Hepatic stellate cell (primary cell): Measurements from ENCODE around the gene LRP8.

Experiments used
- DNase-seq: peaks from one replicate; pipeline ENCODE4 v3.0.0; 2011; ENCODE audit warnings: low spot score

Gene LRP8

DNA sequence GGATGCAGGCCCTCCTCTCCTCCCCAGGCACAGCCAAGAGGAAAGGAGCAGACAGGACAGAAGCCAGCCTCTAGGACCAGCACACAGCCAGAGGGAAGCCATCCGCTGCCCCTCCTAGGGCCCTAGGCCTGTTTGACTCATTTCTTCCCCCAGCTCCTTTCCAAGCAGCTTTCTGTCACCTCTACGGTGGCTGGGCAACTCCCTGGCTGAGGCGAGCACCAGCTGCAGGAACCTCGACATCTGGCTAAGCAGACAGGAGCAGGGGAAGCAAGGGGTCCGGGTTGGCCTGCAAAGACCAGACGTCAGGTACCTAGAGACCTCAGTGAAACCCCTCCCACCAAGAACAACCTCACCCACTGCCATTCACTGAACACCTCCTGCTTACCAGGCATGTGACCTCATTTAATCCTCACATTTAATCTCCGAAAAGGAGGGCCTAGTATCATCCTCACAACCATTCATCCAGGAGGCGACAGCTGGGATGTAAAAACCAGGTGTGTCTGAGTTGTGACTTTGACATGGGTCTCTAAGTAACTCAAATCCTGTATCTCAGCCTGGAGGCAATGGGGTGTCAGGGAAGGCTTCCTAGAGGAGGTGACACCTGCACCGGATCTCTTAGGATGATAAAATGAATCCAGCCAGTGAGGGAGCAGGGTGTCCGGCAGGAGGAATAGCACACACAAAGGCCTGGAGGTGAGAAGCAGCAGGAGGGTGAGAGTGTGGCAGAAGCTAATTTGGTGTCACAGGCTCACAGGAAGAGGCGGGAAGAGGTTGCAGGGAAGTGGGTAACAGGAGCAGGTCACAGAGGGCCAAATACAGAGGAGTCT, 5.9 kb downstream of the LRP8 start:
- no peak for DNase-seq

DNA sequence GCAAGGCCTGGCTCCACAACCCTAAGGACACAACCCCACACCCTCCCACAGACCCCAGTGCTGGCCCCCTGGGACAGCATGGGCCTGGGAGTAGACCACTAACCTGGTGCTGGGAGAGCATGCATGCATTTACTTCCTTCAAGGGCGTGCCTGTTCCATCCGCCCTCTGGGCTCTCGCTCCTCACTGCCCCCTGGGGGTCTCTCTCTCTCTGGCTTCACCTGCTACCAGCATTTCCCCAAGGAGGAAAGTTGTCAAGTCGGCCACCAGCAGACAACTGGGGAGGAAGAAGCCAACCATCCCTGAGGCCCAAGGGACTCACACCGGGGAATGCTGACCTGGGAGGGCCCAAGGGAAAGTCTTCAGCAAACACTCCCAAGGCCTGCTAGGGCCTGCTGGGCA, 6.5 kb downstream of the LRP8 start:
- DNase-seq, result no peak

DNA sequence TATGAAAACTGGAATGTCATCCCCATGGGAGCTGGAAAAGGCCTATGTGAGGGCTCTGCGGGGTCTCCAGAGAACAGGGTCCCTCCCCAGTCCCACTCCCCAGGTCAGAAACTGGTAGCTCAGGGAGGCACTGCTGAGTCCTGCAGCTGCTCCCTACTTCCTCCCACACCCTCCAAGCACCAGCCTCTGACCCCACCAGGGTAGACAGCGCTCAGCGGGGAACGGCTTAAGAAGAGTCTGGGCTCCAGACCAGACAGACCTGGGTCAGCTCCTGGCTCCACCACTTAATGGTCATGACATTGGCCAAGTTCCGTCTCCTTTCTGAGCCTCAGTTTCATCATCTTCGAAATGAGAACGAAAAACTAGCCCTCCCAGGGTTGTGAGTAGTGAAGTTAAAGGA, 7.2 kb downstream of the LRP8 start:
- no peak for DNase-seq

DNA sequence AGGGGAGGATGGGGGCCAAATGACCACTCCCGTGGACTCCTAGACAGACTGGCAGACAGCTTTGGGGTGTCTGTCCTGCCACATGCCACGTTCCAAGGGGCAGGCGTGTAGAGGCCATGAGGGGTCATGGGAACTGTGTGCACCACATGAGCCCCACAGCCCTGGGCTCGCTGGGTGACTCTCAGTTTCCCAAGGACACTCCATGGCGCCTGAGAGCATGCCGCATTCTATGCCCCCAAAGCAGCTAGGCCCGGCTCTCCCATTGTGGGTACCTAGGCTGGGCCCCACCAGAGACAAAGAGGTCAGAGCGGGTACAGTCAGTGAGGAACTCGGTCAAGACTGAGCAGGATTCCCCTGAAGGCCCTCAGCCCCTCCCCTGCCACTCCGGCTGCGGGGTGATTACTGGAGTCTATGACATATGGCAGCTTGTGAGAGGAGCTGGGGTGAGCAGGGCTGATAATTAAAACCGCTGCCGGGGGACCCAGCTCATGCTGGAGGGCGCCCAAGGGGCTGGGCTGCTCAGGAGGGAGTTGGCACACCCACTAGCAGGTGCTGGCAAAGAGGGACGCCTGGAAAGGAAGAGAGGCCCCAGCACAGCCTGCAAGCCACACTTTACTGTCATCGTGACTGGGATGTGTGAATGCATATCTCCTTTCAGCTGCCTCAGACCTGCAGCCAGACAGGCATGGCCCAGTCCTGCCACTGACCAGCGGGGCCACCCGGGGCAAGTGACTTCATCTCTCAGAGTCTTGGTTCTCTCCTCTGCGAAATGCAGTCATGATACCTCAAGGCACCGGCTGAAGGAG, 8.4 kb downstream of the LRP8 start:
- DNase-seq, result no peak

DNA sequence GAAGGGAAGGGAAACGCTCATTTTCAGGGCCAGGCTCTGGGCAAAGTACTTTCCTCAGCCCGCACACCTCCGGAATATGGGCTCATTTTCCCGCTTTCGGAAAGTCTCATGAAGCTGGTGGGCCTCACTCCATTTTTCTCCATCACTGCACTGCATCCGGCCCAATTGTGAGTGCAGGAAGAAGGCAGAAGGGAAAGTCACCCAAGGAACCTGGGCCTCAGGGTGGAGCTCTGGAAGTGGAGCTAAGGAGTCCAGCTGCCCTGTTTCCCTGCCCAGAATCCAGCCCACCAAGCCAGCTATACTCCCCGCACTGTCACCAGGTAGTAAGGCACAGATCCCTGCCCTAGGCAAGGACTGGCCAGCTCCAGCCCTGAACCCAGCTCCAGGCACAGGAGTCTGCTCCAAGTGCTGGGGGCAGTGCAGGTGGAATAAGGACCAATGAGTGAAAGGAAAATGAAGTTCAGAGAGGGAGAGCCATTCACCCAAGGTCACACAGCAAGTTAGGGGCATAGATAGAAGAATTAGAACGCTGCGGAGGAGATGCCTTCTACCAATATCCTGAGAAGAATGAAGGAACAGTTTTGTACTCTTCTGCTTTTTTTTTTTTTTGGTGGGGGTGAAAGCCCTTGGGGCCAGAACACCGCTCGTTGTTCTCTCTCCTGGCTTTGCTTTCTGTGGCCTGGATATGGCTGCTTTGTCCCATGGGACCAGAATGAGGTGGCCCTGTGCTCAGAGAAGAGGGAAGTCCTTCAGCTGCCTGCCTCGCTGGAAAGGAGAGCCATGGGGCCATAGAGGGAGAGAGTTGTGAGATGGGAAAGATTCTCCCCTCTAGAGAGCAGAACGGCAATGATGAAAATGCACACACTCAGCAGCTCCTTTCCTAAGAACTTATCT, 10.0 kb downstream of the LRP8 start:
- no peak for DNase-seq

DNA sequence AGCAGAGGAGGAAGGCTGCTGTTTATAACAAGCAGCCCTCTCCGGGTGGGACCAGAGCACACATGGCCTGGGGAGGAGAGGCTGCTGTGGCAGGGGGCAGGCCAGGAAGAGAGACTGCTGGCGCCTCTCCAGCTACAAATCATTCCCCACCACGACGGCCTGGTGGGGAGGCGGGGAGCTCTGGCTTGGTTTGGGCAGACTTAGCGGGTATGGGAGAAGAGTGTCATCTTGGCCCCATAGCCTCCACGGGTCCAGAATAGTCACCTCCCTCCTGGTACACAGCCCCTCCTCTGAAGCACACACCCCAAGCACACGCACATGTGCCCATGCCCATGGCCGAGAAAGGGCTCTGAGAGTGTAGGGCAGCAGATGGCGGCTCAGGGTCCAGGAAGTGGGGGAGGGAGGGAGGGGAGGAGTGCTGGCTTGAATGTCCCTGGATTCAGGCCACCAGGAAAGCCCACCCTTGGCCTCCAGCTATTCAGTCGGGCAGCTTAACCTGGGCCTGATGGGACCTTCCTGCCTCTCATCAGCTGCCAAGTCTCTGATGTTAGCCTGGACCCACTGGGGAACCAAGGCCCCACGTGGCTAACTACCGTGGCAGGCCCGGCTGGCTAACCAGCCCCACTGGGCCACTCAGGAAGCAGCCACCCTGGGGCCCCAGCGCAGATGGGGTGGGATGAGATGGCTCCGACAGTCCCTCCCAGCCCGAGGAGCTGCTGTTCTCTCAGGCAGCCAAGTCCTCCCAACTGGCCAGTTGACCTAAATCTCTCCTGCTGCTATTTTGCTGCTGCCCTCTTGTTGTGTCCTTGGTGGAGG, 10.9 kb downstream of the LRP8 start:
- no peak for DNase-seq

DNA sequence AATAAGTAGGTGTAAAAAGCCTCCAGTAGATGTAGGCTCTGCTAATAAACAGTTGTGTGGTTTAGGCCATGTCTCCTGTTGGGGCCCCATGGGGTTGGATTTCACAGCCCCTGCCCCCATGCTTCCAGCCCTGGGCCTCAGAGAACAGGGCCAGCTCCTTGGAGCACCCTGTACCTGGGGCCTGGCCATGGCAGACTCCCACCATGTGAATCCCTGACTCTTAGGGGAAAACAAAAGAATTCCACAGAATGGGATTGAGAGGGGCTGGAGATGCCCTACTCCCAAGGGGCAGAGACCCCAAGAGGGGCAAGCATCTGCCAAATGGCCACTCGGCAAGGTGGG, 11.5 kb downstream of the LRP8 start:
- DNase-seq, result no peak

DNA sequence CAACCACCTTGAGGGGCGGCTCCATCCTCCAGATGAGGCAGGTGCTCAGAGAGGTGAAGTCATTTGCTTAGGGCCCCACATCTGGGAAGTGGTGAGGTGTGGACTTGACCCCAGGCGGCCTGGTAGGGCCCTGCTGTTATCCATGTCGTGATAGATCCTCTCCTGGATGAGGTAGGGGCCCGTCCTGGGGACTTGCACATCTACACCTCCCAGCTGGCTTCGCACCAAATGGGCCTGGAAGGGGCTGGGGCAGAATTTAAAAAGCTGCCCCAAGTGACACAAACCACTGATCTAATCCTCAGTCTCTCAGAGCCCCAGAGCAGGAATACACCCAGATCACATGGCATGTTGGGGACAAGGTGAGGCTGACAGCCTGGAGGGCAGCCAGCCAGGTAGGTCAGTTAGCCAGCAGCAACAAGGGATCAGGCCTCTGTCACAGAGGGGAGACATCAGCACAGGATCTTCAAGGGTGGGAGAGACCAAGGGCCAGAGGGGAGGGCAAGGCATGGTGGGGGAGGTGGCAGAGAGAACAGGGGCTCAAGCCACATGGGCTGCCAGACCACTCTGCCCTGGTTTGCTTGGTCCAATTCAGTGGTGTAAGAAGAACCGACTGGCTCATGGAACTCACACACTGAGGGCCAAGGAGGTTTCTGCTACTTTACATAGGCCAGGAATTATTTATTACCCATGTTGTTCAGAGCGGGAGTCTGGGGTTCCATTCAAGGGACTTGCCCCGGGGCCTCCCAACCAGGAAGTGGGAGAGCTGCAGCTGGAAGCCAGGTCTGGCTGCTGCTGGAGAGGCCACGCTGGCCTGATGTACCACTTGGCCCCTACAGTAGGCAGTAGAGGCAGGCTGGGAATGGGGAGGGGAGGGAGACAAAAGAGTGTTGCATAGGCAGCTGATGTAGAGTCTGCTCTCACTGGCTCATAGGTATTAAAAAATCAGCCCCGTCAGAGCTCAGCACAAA, 12.1 kb downstream of the LRP8 start:
- DNase-seq, result no peak

DNA sequence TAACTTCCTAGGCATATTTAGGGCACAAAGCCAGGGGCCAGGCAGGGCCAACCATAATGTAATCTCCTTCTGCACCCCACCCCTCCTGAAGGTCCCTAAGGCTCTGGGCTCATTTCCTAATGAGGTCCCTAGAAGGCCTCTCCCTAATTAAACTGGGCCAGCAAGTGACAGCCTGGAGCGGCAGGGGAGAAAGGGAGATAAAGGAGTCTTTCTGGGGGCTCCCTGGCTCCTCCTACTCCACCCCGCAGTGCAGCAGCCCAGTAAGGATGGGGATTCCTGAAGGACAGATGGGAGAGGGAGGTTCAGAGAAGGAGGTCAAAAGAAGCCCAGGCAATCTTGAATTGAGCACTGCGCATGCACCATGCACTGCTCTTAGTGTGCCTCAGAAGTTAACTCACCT, 12.8 kb downstream of the LRP8 start:
- no peak for DNase-seq

DNA sequence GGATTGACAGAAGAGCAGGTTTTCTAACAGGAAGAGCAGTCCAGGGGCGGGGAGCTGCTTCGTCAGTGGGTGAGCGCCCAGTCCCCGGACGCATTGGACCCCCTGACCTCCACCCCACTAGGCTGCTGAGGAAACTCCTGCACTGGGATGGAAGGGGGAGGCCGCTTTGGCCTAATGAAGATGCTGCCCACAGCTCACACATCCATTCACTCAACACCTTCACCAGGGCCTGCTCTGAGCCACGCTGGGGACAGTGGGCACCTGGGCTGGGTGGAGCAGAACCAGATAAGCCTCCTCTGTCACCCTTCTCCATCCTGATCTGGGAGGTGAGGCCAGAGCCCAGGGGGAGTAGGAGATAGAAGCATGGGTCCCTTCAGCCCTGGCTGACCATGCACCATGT, 13.3 kb downstream of the LRP8 start:
- DNase-seq, result no peak

DNA sequence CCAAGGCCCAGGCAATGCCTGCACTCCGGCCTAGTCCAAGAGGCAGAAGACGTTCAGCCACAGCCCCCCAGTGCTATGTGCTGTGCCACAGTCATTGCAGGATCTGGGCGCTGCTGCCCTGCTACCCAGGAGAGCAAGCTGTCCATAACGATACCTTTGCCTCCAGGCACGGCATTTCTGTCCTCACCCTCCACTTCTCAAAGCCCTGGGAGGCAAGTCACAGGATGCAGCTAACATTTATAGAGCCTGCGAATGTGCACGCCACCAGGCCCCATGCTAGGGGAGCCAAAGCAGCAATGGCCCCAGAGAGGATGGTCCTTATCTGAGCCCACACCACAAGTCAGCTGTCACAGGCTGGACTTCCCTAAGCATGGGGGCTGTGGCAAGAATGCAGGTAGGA, 13.8 kb downstream of the LRP8 start:
- no peak for DNase-seq

DNA sequence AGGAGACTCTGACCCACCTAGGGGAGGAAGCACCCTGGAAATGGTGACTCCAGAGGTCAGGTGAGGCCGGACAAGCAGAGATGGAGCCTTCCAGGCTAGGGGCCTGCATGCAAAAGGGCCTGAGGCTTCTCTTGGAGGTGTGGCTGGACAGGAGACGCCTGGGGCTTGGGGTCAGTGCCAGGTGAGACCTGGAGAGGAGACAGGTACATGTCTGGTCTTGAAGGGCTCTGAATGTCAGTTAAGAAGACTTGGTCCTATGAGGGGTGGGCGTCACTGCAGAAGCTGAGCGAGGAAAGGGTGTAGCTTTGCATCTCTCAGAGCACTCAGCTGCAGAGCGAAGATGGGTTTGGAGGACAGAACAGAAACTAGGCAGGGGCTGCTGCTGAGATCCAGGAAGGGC, 14.3 kb downstream of the LRP8 start:
- DNase-seq, result no peak

DNA sequence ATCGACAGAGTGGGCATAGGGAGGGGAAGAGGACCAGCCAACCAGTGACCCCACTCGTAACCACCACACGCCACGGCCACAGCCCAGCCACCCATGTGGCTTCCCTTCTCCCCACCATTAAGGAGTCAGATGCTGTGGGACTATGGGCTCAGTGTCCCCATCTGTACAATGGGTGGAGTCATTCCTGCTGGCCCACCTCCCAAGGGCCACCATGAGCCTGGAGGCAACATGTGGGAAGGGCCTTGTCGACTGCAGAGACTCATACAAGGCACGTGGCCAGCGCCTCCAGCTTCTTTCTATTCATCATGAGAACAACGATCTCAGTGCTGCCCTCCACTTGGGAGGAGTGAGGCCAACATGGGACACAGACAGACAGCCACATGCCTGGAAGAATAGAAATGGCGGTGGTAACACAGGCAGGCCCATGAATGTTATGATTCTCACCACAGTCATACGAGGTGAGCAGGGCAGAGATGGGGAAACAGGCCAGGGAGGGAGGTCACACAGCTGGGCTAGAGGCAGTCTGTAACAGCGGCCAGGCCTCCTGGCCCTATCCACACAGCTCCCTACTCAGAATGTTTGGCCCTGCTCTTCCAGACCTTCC, 16.1 kb downstream of the LRP8 start:
- DNase-seq, result no peak

DNA sequence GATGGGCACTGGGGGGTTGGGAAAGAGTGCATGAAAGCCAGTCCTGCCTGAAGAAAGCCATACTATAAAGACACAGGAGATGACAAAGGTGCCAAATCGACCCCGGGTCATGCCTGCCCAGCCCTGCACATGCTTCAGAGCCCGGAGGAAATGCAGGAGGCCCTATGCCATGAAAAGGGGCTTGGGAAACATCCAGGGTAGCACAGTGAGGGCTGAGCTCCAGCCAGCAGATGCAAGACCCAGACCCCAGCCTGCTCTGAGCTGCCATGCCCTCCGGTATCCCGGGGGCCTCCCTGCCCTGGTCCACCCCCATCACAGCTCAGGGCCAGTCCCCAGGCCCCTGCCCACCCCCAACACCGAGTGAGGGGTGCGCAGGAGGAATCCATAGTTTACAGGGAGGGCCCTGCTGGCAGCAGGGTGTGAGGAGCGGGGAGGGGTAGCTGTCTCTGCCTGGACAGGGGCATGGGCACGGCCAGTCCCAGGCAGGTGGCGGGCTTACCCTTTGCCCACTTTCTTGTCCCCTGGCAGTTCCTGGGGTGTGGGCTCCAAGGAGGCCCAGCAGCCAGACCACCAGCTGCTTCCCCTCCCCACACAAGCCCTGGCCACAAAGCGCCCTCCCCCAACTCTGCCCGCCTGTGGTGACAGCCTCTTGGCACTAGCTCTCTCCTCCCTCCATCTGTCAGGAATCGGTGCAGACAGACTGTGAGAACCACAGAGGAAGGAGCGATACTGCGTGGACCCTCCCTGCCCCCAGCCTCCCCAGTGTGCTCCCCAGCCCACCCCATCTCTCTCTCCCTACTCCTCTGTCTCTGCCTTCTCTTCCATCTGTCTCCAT, 16.8 kb downstream of the LRP8 start:
- no peak for DNase-seq

DNA sequence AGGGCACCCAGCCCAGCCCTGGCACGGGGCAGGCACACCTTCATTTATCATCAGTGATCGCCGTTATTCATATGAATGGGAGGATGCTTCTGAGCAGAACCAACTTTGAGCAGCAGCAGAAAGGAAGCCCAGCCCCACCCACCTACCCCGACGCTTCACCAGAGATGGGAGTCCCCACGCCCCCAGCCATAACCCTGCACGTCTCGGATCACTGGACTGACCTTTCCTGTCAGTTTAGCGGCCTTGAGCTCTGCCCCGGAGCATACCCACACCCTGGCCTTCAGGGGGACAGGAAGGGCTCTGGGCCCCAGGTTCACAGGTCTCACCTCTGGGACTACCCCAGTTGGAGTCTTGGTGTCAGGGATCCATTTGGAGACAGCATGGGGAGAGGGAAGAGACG, 18.1 kb downstream of the LRP8 start:
- no peak for DNase-seq

DNA sequence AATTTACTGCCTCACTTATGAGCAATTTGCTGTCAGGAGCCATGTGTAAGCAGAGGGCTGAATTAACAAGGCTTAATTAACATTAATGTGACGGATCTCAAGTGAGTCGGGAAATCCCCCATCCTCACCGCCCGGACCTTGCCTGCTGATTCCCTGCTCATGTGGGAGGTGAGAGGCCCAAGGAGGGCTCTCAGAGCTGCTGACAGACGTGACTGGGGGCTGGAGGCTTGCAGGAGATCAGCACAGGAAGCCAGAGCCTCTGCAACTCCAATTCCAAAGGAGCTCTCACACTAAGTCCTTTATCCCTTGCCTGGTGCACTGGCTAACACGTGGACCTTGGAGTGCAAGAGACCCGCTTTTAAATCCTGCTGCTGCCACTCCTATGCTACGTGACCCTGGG, 19.4 kb downstream of the LRP8 start:
- no peak for DNase-seq

DNA sequence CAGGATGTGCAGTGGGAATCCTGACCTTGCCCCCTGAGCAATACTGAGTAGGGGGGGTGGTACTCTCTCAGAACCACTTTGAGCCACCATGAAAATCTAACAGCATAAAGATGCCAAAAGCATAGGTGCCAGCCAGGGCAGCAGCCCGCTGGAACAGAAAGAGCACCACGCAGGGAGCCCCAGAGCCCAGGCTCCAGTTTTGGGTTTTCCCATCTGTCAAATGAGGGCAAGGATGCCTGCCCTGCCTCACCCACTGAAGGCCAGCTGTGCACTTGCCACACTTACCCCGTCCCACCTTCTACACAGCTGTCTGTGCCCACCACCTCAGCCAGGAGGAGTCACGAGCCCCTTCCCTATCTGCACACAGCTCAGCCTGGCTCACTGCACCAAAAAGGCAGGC, 20.8 kb downstream of the LRP8 start:
- no peak for DNase-seq

DNA sequence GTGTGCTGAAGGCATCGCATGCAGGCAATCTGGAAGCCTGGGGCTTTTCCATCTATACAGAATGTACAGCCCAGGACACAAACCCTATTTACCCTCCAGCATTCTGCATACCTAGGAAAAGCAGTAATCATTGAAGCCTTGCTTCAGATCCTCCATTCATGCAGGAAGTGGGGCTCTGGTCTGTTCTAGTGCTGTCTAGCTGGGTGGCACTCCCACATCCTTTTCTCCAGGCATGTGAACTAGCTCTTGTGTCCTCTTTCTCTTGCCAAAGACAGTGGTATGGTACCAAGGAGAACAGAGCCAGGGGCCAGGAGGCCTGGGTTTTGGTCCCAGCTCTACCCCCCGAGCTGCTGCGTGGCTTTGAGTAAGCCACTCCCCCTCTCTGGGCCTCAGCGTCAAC, 21.7 kb downstream of the LRP8 start:
- no peak for DNase-seq

DNA sequence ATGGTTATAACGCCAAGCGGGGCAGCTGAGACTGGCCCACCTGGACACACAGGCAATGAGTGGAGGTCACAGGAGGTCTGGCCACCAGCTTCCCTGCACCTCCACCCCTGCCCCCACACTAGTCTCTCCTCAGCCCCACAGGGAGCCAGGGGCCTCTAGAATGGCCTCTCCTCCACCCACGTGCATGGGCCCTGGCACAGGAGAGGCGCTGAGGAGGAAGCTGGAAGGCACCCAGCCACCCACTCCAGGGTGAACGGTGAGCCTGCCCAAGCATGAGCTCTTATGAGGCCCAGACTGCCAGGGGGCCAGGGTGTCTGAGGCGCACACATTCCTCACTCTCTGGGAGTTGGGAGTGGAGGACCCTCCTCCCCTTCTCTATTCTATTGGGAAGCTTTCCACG, 22.2 kb downstream of the LRP8 start:
- no peak for DNase-seq
